ENCODE data around the gene LRRC1. TPM values are rescaled to one million over a fixed set of nuclear protein-coding genes. Genes with fewer than 3 reads are reported as not detected.

Gene LRRC1
- total RNA-seq, 1 experiment from 2014 or later: 10.3 TPM

DNA sequence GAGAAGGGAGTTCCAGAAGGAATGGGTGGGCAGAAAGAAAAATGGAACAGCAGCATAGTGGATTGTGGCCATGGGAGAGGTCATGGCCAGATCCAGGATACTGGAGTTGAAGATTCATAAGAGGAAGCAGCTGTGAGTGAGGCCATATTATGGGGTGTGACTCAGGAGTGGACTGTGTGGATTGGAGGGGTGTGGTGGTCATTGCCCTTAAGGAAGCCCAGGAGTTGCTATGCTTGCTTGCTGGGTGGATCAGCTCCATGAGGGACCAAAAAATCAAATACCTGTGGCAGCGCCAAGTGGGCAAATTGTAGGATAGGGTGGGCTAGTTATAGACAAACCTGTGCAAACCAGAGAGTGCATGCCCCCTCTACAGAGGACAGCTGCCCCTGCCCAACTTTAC is 18.3 kb downstream of the LRRC1 start:
- no peak overlapping the region for H2BK15ac ChIP-seq (ENCODE audit: low read depth, low read length)

More for the DNA sequence above, 18.3 kb downstream of the LRRC1 start:
- peaks cover 2% of the 10 kb centered on the region; the same call in 1 of the 2 replicates for H3K4me1 ChIP-seq (ENCODE audit: insufficient read depth, low read length)
- H3K18ac ChIP-seq (ENCODE audit: insufficient read length, low read depth, low read length): no peak overlapping the region
- no peak overlapping the region for H4K91ac ChIP-seq (ENCODE audit: insufficient read length, low read depth, low read length)
- Mint-ChIP-seq H3K36me3 (ENCODE audit: insufficient read depth in 1 of 3, low read depth in 3 of 3) (no peaks in the 10 kb centered on the region), H3K4me3 (no peak overlapping the region), H3K27me3 (ENCODE audit: low read depth) (no peaks in the 10 kb centered on the region), H3K27ac (peak overlapping the region in 2 of 3 experiments; percentile 11 to 49; a peak in 2 of 7 replicates), H3K4me1 (peaks cover 31 to 40% of the 10 kb centered on the region in 2 experiments), H3K9me3 (no peaks in the 10 kb centered on the region)
- H3K9ac ChIP-seq (ENCODE audit: extremely low read depth, insufficient read length, low read length): no peak overlapping the region
- no peak overlapping the region for H2BK20ac ChIP-seq (ENCODE audit: low read depth, low read length, poor library complexity, severe bottlenecking)
- H3K23me2 ChIP-seq (ENCODE audit: insufficient read length, low read depth, low read length, poor library complexity, severe bottlenecking): no peaks in the 10 kb centered on the region
- no peak overlapping the region for H3K4me2 ChIP-seq (ENCODE audit: insufficient read depth, insufficient read length, low read length)
- H2BK12ac ChIP-seq (ENCODE audit: insufficient read length, low read depth, low read length): no peak overlapping the region
- no peak overlapping the region for H3K23ac ChIP-seq (ENCODE audit: insufficient read length, low read depth, low read length)
- no peak overlapping the region for H3K4ac ChIP-seq (ENCODE audit: low read depth, low read length)
- H3K79me1 ChIP-seq (ENCODE audit: insufficient read depth, low read depth, low read length, poor library complexity, severe bottlenecking): no peaks in the 10 kb centered on the region
- no peaks in the 10 kb centered on the region for H4K20me1 ChIP-seq (ENCODE audit: control insufficient read depth, insufficient read depth, insufficient read length)
- no peak for DNase-seq
- H2BK5ac ChIP-seq (ENCODE audit: insufficient read length, low read length): no peak overlapping the region
- H3K79me2 ChIP-seq (ENCODE audit: insufficient read depth, low read length): no peaks in the 10 kb centered on the region; the same call in 1 of the 2 replicates
- no peak overlapping the region for H4K8ac ChIP-seq (replicated peaks; ENCODE audit: insufficient read length, low read depth, low read length)
- no peak overlapping the region for H2AK5ac ChIP-seq (ENCODE audit: insufficient read length, low read length)
- H4K5ac ChIP-seq (ENCODE audit: insufficient read length, low read depth, low read length): no peak overlapping the region
- no peak overlapping the region for H2AFZ ChIP-seq (ENCODE audit: low read length)
- WGBS (ENCODE audit: extremely low coverage, insufficient read length, low lambda C conversion rate): no CpG with 5 or more reads among the region's 1 CpG
- H2BK120ac ChIP-seq (ENCODE audit: low read depth, low read length, poor library complexity, severe bottlenecking): no peak overlapping the region
- H3K14ac ChIP-seq (ENCODE audit: insufficient read depth, low read length): no peak overlapping the region
- no peak overlapping the region for H3K27ac ChIP-seq (ENCODE audit: insufficient read length, low read depth, low read length)
- H3T11ph ChIP-seq (ENCODE audit: low read length): no peak overlapping the region
- H3K56ac ChIP-seq (ENCODE audit: insufficient read length, low read depth, low read length): no peak overlapping the region
- H3K27me3 ChIP-seq (ENCODE audit: insufficient read depth, low read length): no peaks in the 10 kb centered on the region
- TF ChIP-seq, protein P1, sequence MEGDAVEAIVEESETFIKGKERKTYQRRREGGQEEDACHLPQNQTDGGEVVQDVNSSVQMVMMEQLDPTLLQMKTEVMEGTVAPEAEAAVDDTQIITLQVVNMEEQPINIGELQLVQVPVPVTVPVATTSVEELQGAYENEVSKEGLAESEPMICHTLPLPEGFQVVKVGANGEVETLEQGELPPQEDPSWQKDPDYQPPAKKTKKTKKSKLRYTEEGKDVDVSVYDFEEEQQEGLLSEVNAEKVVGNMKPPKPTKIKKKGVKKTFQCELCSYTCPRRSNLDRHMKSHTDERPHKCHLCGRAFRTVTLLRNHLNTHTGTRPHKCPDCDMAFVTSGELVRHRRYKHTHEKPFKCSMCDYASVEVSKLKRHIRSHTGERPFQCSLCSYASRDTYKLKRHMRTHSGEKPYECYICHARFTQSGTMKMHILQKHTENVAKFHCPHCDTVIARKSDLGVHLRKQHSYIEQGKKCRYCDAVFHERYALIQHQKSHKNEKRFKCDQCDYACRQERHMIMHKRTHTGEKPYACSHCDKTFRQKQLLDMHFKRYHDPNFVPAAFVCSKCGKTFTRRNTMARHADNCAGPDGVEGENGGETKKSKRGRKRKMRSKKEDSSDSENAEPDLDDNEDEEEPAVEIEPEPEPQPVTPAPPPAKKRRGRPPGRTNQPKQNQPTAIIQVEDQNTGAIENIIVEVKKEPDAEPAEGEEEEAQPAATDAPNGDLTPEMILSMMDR (conservative IDR thresholded peaks at IDR 0.05): no peak
- no peaks in the 10 kb centered on the region for H3K9me3 ChIP-seq (ENCODE audit: control insufficient read depth, low read depth, low read length)

Measured in H9 (cell line).